Right atrium auricular region (tissue), 2 donors: ENCODE measurements around the gene NME7. TPM values are rescaled to one million over a fixed set of nuclear protein-coding genes. Genes with fewer than 3 reads are reported as not detected.

Experiments used
- DNase-seq: peaks from one replicate; pipeline ENCODE4 v3.0.0-alpha.2; 2019; ENCODE audit warnings: low spot score
- H3K27ac ChIP-seq, 2 donors: fragments of 200-600 bp; sonication (generic); 1 replicate in 1 of 2; 2 replicates in 1 of 2; pipeline ENCODE4 v1.5.1; 2016 to 2019
- H3K27me3 ChIP-seq, 2 donors: fragments of 200-600 bp; sonication (generic); one replicate each; pipeline versions ENCODE4 v1.5.1 to v1.6.0; 2017 to 2019
- H3K36me3 ChIP-seq: fragments of 200-600 bp; sonication (generic); one replicate; pipeline ENCODE4 v1.5.1; 2016
- H3K4me1 ChIP-seq, 2 donors: fragments of 200-600 bp; sonication (generic); one replicate each; pipeline versions ENCODE4 v1.5.1 to v1.6.0; 2017 to 2019
- H3K4me3 ChIP-seq, 2 donors: fragments of 200-600 bp; sonication (generic); 1 replicate in 1 of 2; 2 replicates in 1 of 2; pipeline ENCODE4 v1.5.1; 2017 to 2019; ENCODE audit warnings: mild to moderate bottlenecking in 1 of 2, moderate library complexity in 1 of 2
- H3K9me3 ChIP-seq, 2 donors: fragments of 200-600 bp; sonication (generic); one replicate each; pipeline ENCODE4 v1.5.1; 2019
- total RNA-seq, 2 donors: library from RNA; depleted of rRNA; stranded (reverse); fragments of >200 nt; gene quantifications; one replicate each; pipeline ENCODE4 v1.1.0, GENCODE V29; 2016
- TF ChIP-seq, protein P1 (sequence below), 2 donors: fragments of 200-600 bp; sonication (generic); IDR thresholded peaks; one replicate each; pipeline ENCODE4 v1.5.1; 2019; ENCODE audit warnings: antibody characterized with exemption in 2 of 2

NME7 gene
- total RNA-seq, 2 donors from 2014 or later, result 9.1 to 10.4 TPM

GRCh38 chr1:169326261-169326955, 41.2 kb downstream of the NME7 start:
- Histone ChIP-seq H3K9me3 (peaks cover 0 to 6% of the 10 kb centered on the region in 2 donors), H3K36me3 (no peaks in the 10 kb centered on the region), H3K27me3 (no peaks in the 10 kb centered on the region), H3K27ac (no peak overlapping the region), H3K4me1 (peaks cover 0 to 5% of the 10 kb centered on the region in 2 donors), H3K4me3 (no peak overlapping the region)
- TF ChIP-seq, protein P1, sequence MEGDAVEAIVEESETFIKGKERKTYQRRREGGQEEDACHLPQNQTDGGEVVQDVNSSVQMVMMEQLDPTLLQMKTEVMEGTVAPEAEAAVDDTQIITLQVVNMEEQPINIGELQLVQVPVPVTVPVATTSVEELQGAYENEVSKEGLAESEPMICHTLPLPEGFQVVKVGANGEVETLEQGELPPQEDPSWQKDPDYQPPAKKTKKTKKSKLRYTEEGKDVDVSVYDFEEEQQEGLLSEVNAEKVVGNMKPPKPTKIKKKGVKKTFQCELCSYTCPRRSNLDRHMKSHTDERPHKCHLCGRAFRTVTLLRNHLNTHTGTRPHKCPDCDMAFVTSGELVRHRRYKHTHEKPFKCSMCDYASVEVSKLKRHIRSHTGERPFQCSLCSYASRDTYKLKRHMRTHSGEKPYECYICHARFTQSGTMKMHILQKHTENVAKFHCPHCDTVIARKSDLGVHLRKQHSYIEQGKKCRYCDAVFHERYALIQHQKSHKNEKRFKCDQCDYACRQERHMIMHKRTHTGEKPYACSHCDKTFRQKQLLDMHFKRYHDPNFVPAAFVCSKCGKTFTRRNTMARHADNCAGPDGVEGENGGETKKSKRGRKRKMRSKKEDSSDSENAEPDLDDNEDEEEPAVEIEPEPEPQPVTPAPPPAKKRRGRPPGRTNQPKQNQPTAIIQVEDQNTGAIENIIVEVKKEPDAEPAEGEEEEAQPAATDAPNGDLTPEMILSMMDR (IDR thresholded peaks at IDR 0.05), result no peak
- no peak for DNase-seq

DNA sequence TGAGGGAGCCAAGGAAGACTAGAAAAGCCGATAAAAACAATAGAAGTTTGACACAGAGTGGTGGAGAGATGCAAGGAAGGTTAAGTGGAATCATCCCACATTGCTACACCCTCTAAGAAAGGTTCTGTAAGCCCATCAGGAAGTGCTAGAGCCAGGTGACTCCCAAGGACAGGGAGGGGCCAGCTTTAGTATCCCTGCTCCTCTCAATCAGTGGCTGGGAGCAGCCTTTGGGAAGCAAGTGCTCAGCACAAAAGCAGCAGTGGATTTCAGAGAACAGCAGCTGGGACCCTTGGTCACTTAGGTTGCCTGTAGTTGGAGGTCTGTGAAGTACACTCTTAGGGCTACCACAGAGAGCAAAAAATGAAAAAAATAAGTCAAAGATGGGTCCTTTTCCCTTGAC, 42.5 kb downstream of the NME7 start:
- H3K9me3 ChIP-seq, result peaks cover 0 to 6% of the 10 kb centered on the region in 2 donors
- H3K27me3 ChIP-seq, result no peaks in the 10 kb centered on the region
- TF ChIP-seq, protein P1 (IDR thresholded peaks at IDR 0.05), result no peak
- peaks cover 0 to 5% of the 10 kb centered on the region in 2 donors for H3K4me1 ChIP-seq
- H3K36me3 ChIP-seq, result no peaks in the 10 kb centered on the region
- no peak for DNase-seq
- no peak overlapping the region for H3K4me3 ChIP-seq
- no peak overlapping the region for H3K27ac ChIP-seq

- no peaks in the 10 kb centered on the region for H3K27me3 ChIP-seq
- H3K27ac ChIP-seq, result no peak overlapping the region
- peaks cover 0 to 4% of the 10 kb centered on the region in 2 donors for H3K4me1 ChIP-seq
- TF ChIP-seq, protein P1 (IDR thresholded peaks at IDR 0.05), result no peak
- H3K9me3 ChIP-seq, result no peaks in the 10 kb centered on the region
- H3K4me3 ChIP-seq, result no peak overlapping the region
- no peaks in the 10 kb centered on the region for H3K36me3 ChIP-seq
- DNase-seq, result no peak
Observed at GRCh38 chr1:169322138-169322537, 45.5 kb downstream of the NME7 start.

DNA sequence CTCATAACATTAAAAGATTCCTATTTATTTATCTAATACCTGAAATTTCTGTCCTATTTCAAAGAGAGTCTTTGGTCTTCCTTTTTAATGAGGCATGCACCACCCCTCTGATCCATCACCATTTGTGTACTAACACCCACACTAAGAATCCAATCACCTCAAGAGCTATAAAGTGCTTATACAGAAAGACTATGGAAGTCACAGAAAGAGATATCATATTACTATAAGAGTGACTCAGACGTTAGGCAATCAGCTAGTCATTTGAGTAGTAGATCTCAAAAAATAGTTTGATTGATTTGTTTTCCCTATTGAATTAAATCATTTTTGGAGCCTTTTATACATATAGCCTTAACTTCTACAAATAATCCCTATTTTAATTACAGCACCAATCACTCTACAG, 46.1 kb downstream of the NME7 start:
- TF ChIP-seq, protein P1 (IDR thresholded peaks at IDR 0.05), result no peak
- H3K9me3 ChIP-seq, result no peaks in the 10 kb centered on the region
- H3K36me3 ChIP-seq, result no peaks in the 10 kb centered on the region
- H3K4me3 ChIP-seq, result no peak overlapping the region
- DNase-seq, result no peak
- H3K4me1 ChIP-seq, result no peaks in the 10 kb centered on the region
- H3K27ac ChIP-seq, result no peak overlapping the region
- H3K27me3 ChIP-seq, result no peaks in the 10 kb centered on the region

- TF ChIP-seq, protein P1 (IDR thresholded peaks at IDR 0.05), result no peak
- H3K36me3 ChIP-seq, result no peaks in the 10 kb centered on the region
- DNase-seq, result no peak
- no peaks in the 10 kb centered on the region for H3K4me1 ChIP-seq
- H3K4me3 ChIP-seq, result no peak overlapping the region
- H3K27me3 ChIP-seq, result no peaks in the 10 kb centered on the region
- H3K9me3 ChIP-seq, result no peaks in the 10 kb centered on the region
- no peak overlapping the region for H3K27ac ChIP-seq
Observed at GRCh38 chr1:169318536-169319244, 48.9 kb downstream of the NME7 start.
